Kidney epithelial cell (primary cell): ENCODE measurements around the gene SLC25A48. TPM values are rescaled to one million over a fixed set of nuclear protein-coding genes. Genes with fewer than 3 reads are reported as not detected.

Experiments
- DNase-seq: peaks from one replicate; pipeline ENCODE4 v3.0.0-alpha.2; 2010; ENCODE audit warnings: low read depth
- H3K27me3 ChIP-seq: 2 replicates; pipeline ENCODE4 v1.6.0; 2011; ENCODE audit warnings: low read length; ENCODE audit not compliant: control insufficient read depth, insufficient read depth
- H3K36me3 ChIP-seq: 2 replicates; pipeline ENCODE4 v1.5.1; 2011; ENCODE audit warnings: low read length; ENCODE audit not compliant: control insufficient read depth, insufficient read depth
- H3K4me3 ChIP-seq: 2 replicates; pipeline ENCODE4 v1.5.1; 2011; ENCODE audit warnings: low read depth, mild to moderate bottlenecking, control low read depth, low read length
- total RNA-seq: library from RNA; depleted of rRNA; stranded (reverse); fragments of >200 nt; gene quantifications from 2 replicates; pipeline ENCODE4 v1.2.3, GENCODE V29; 2015
- TF ChIP-seq, protein P1 (sequence below): IDR thresholded peaks from 2 replicates; pipeline ENCODE4 v1.5.1; 2011; ENCODE audit warnings: mild to moderate bottlenecking, moderate library complexity, low read length, control low read depth, inconsistent platforms; ENCODE audit not compliant: insufficient read depth, poor library complexity, severe bottlenecking

Gene SLC25A48
- total RNA-seq, 1 donor from 2014 or later = not detected

DNA sequence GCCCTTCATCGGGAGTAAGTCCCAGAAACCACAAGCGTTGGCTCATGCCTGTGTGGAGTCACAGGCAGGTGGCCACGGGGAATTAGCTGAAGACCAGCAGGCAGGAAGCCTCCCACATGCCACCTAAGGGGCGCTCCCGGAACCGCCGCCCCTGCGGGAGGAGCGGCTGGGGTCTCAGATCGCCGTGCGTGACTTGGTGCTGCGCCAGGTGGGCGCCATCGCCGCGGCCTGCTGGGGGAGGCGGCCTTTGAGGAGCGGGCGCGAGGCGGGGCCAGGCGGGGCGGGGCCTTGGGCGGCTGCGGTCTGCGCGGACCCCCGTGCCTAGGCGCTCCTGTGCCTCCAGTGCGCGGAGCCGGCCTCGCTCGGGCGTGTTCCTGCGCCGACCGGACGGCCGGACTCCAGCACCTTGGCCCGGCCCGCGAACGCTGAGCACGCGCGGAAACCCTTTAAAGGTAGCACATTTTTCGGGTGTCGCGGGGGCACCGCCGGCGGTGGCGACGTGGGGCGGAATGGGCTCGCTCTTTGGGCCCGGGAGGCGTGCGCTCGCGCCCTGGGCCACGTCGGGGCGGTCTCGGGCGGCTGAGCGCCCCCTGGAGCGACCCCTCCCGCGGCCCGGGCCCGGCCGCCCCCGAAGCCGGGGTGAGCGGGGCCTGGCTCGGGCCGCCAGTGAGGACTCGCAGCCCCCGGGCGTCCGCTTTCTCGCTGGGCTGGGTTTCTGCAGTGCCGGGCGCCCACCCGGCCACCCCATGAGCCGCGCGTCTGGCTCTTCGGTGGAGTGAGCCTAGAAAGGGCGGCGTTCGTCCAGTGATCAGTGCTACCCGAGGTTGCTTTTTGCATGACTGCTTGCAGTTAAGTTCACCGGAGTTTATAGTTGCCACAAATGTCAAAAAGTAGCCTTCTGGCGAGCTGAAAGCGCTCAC, 95.8 kb downstream of the SLC25A48 start:
- no peak for DNase-seq
- TF ChIP-seq, protein P1, sequence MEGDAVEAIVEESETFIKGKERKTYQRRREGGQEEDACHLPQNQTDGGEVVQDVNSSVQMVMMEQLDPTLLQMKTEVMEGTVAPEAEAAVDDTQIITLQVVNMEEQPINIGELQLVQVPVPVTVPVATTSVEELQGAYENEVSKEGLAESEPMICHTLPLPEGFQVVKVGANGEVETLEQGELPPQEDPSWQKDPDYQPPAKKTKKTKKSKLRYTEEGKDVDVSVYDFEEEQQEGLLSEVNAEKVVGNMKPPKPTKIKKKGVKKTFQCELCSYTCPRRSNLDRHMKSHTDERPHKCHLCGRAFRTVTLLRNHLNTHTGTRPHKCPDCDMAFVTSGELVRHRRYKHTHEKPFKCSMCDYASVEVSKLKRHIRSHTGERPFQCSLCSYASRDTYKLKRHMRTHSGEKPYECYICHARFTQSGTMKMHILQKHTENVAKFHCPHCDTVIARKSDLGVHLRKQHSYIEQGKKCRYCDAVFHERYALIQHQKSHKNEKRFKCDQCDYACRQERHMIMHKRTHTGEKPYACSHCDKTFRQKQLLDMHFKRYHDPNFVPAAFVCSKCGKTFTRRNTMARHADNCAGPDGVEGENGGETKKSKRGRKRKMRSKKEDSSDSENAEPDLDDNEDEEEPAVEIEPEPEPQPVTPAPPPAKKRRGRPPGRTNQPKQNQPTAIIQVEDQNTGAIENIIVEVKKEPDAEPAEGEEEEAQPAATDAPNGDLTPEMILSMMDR = peak; percentile 22
- H3K4me3 ChIP-seq = peak overlapping the region; percentile 40
- H3K27me3 ChIP-seq = peaks cover 20% of the 10 kb centered on the region
- H3K36me3 ChIP-seq = no peaks in the 10 kb centered on the region

DNA sequence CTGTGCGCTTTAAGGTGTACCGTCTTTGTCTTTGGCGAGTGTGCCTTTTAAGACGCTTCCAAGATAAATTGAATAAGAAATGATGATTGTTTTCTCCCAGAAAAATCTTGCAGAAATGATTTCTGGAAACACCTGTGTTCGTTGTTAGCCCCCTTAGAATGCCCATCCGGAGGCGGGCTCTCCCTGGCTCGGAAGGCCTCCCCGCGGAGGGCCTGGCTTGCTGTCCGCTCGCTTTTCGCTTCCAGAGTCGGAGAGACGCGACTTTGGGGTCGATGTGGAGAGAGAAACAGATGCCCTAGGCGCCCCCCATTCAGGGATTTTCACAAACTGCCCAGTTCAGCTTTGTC, 96.5 kb downstream of the SLC25A48 start:
- Histone ChIP-seq H3K27me3 (peaks cover 20% of the 10 kb centered on the region), H3K4me3 (peak overlapping the region; percentile 40), H3K36me3 (no peaks in the 10 kb centered on the region)
- DNase-seq = no peak
- TF ChIP-seq, protein P1 = no peak

DNA sequence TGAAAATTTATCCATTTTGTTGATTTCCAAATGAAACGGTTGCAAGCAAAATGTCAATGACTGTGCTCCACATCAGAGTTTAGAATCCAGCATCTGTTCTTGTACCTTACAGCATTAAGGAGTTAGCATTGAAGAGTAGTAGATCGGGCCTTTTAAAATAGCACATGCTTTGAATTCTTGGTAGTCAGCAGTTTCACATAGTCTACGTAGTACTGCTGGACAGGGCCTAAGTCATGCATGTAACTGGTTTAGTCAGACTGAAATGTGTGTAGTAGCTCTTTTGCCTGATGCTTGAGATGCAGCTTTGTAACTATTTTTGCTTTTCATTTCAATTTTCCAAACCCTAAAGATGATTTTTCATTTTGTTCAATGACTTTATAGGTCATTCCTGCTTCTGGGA, 100.5 kb downstream of the SLC25A48 start:
- TF ChIP-seq, protein P1 = no peak
- H3K27me3 ChIP-seq = peaks cover 10% of the 10 kb centered on the region
- no peak overlapping the region for H3K4me3 ChIP-seq
- H3K36me3 ChIP-seq = no peaks in the 10 kb centered on the region
- DNase-seq = no peak

DNA sequence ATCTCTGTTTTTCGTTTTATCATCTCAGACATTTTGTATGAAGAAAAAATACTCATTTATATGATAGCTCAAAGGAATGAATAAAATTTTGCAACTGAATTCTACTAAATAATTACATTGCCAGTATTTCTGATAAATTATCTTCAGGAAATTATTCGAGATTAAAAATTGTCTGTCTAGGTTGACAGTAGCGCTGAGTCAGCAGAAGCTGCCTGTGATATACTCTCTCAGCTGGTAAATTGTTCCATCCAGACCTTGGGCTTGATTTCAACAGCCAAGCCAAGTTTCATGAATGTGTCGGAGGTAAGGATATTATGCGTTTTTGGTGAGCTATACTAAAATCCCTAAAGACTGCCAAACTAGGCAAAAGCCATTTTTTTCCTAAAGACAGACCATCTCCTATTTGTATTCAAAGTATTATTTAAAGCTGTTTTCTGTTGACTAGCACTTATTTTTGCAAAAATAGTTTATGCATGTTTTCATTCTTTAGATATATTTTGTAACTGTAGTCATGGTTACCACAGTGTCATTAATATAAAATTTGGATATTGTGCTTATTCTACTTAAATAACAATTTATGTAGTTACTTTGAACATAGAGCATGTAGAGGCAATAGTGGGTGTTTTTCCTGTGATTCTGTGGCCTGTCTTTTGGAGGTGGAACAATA, 102.9 kb downstream of the SLC25A48 start:
- no peak for DNase-seq
- no peak overlapping the region for H3K4me3 ChIP-seq
- no peaks in the 10 kb centered on the region for H3K27me3 ChIP-seq
- TF ChIP-seq, protein P1 = no peak
- no peaks in the 10 kb centered on the region for H3K36me3 ChIP-seq

Other genes starting within 250 kb of the SLC25A48 start
- gene IL9, start 61.2 kb downstream of the SLC25A48 start, total RNA-seq = not detected in 2 replicates
- not detected in 2 replicates for gene LECT2, start 120.3 kb downstream of the SLC25A48 start, total RNA-seq
- 443 and 453 TPM in 2 replicates for gene TGFBI, start 194.3 kb downstream of the SLC25A48 start, total RNA-seq